Gastrocnemius medialis (tissue), 4 donors: ENCODE results near the gene EYS. TPM values are rescaled to one million over a fixed set of nuclear protein-coding genes. Genes with fewer than 3 reads are reported as not detected.

Source experiments
- ATAC-seq, 2 donors: fragments of 150-250 bp; one replicate each; pipeline ENCODE4 v1.9.1; 2016
- DNase-seq, 2 donors: peaks; one replicate each; pipeline ENCODE4 v3.0.0-alpha.2; 2019
- H3K27ac ChIP-seq, 4 donors: fragments of 200-600 bp; sonication (generic); 1 replicate in 1 of 4; 2 replicates in 3 of 4; pipeline ENCODE4 v1.5.1; 2016 to 2018; ENCODE audit warnings: mild to moderate bottlenecking in 2 of 4, moderate library complexity in 1 of 4
- H3K27me3 ChIP-seq, 3 donors: fragments of 200-600 bp; sonication (generic) in 2 of 3; 1 replicate in 1 of 3; 2 replicates in 2 of 3; pipeline versions ENCODE4 v1.5.1 to v1.6.0; 2016 to 2019; ENCODE audit warnings: mild to moderate bottlenecking in 1 of 3, moderate library complexity in 1 of 3
- H3K36me3 ChIP-seq, 2 donors: fragments of 200-600 bp; sonication (generic) in 1 of 2; one replicate each; pipeline ENCODE4 v1.5.1; 2017 to 2018
- H3K4me1 ChIP-seq, 2 donors: fragments of 200-600 bp; sonication (generic) in 1 of 2; one replicate each; pipeline ENCODE4 v1.5.1; 2016 to 2017; ENCODE audit warnings: mild to moderate bottlenecking in 2 of 2
- H3K4me3 ChIP-seq, 4 donors: fragments of 200-600 bp; sonication (generic) in 3 of 4; 1 replicate in 1 of 4; 2 replicates in 3 of 4; pipeline ENCODE4 v1.5.1; 2016 to 2019; ENCODE audit warnings: mild to moderate bottlenecking in 2 of 4
- H3K9me3 ChIP-seq, 3 donors: fragments of 200-600 bp; sonication (generic) in 2 of 3; 1 replicate in 1 of 3; 2 replicates in 2 of 3; pipeline ENCODE4 v1.5.1; 2016 to 2019
- CTCF ChIP-seq, 5 experiments: fragments of 450-650 bp in 3 of 5; fragments of 200-600 bp in 2 of 5; sonication (generic) in 2 of 5; IDR thresholded peaks in 4 of 5; conservative IDR thresholded peaks in 1 of 5; 1 replicate in 4 of 5; 2 replicates in 1 of 5; pipeline ENCODE4 v1.5.1; 2016 to 2019; ENCODE audit warnings: antibody characterized with exemption in 5 of 5, mild to moderate bottlenecking in 3 of 5, moderate library complexity in 3 of 5
- POLR2A ChIP-seq, 2 donors: fragments of 450-650 bp; IDR thresholded peaks; one replicate each; pipeline ENCODE4 v1.6.1; 2017; ENCODE audit warnings: antibody characterized with exemption in 2 of 2, mild to moderate bottlenecking in 2 of 2, moderate library complexity in 2 of 2
- in situ Hi-C, 4 donors: fragments of 200-750 bp; cut with MboI; loops; one replicate each; pipeline versions ENCODE4 v1.15.0 to v1.8.0; 2017; ENCODE audit warnings: low sequenced_read_pairs in 4 of 4
- intact Hi-C: fragments of 100-400 bp; cut with DNase I; formaldehyde crosslinking; loops from one replicate; pipeline ENCODE4 v1.15.1; 2023; ENCODE audit warnings: low total_unique reads
- total RNA-seq, 4 donors: library from RNA; depleted of rRNA; stranded (reverse); fragments of >200 nt; gene quantifications; one replicate each; pipeline versions ENCODE4 v1.1.0 to v1.2.3, GENCODE V29; 2016

Gene EYS
- total RNA-seq, 4 donors from 2014 or later: 0.20 TPM; not detected in 3

GRCh38 chr6:65161661-65162060 is 545.4 kb downstream of the EYS start:
- TF ChIP-seq CTCF (IDR thresholded peaks at IDR 0.05 in 4 of 5, conservative IDR thresholded peaks at IDR 0.05 in 1 of 5) (no peak), POLR2A (IDR thresholded peaks at IDR 0.05) (no peak)
- in situ Hi-C loops: no loop called here
- H3K36me3 ChIP-seq: no peaks in the 10 kb centered on the region

GRCh38 chr6:65157025-65157424 is 550.0 kb downstream of the EYS start:
- in situ Hi-C loops (no loop called here), intact Hi-C loops (no loop called here)
- Histone ChIP-seq H3K27ac (no peak overlapping the region), H3K9me3 (no peaks in the 10 kb centered on the region), H3K36me3 (no peaks in the 10 kb centered on the region), H3K4me1 (no peaks in the 10 kb centered on the region), H3K27me3 (no peaks in the 10 kb centered on the region), H3K4me3 (no peak overlapping the region)
- ATAC-seq: no peak
- TF ChIP-seq POLR2A (IDR thresholded peaks at IDR 0.05) (no peak), CTCF (IDR thresholded peaks at IDR 0.05 in 4 of 5, conservative IDR thresholded peaks at IDR 0.05 in 1 of 5) (no peak)
- no peak for DNase-seq

More at GRCh38 chr6:65161661-65162060, 545.4 kb downstream of the EYS start:
- Histone ChIP-seq H3K9me3 (no peaks in the 10 kb centered on the region), H3K4me1 (no peaks in the 10 kb centered on the region), H3K27ac (no peak overlapping the region), H3K27me3 (no peaks in the 10 kb centered on the region), H3K4me3 (no peak overlapping the region)
- ATAC-seq (no peak), DNase-seq (no peak)
- intact Hi-C loops: no loop called here

- Histone ChIP-seq H3K27me3 (no peaks in the 10 kb centered on the region), H3K4me3 (no peak overlapping the region), H3K9me3 (no peaks in the 10 kb centered on the region), H3K36me3 (no peaks in the 10 kb centered on the region), H3K4me1 (no peaks in the 10 kb centered on the region), H3K27ac (no peak overlapping the region)
- intact Hi-C loops (no loop called here), in situ Hi-C loops (no loop called here)
- no peak for TF ChIP-seq POLR2A (IDR thresholded peaks at IDR 0.05)
- no peak for TF ChIP-seq CTCF (IDR thresholded peaks at IDR 0.05 in 4 of 5, conservative IDR thresholded peaks at IDR 0.05 in 1 of 5)
- DNase-seq (no peak), ATAC-seq (no peak)
These were observed 551.9 kb downstream of the EYS start for GRCh38 chr6:65155083-65155482.

GRCh38 chr6:65149841-65150240 is 557.2 kb downstream of the EYS start:
- H3K4me3 ChIP-seq: no peak overlapping the region
- H3K4me1 ChIP-seq: no peaks in the 10 kb centered on the region
- no peaks in the 10 kb centered on the region for H3K36me3 ChIP-seq
- intact Hi-C loops (no loop called here), in situ Hi-C loops (no loop called here)
- no peak for ATAC-seq
- TF ChIP-seq CTCF (IDR thresholded peaks at IDR 0.05 in 4 of 5, conservative IDR thresholded peaks at IDR 0.05 in 1 of 5): no peak
- no peak for TF ChIP-seq POLR2A (IDR thresholded peaks at IDR 0.05)
- no peak for DNase-seq
- H3K27ac ChIP-seq: no peak overlapping the region
- H3K27me3 ChIP-seq: no peaks in the 10 kb centered on the region
- H3K9me3 ChIP-seq: no peaks in the 10 kb centered on the region

GRCh38 chr6:65148839-65149238 is 558.2 kb downstream of the EYS start:
- in situ Hi-C loops (no loop called here), intact Hi-C loops (no loop called here)
- TF ChIP-seq POLR2A (IDR thresholded peaks at IDR 0.05): no peak
- TF ChIP-seq CTCF (IDR thresholded peaks at IDR 0.05 in 4 of 5, conservative IDR thresholded peaks at IDR 0.05 in 1 of 5): no peak
- no peak for ATAC-seq
- no peak for DNase-seq
- Histone ChIP-seq H3K36me3 (no peaks in the 10 kb centered on the region), H3K4me3 (no peak overlapping the region), H3K27ac (no peak overlapping the region), H3K9me3 (no peaks in the 10 kb centered on the region), H3K27me3 (no peaks in the 10 kb centered on the region), H3K4me1 (no peaks in the 10 kb centered on the region)
